ENCODE data around the gene ZNF550. TPM values are rescaled to one million over a fixed set of nuclear protein-coding genes. Genes with fewer than 3 reads are reported as not detected.

Gene ZNF550
- polyA plus RNA-seq, 2 of the 4 experiments (the other 2 are of a cell fraction): 4.7 to 8.7 TPM

GRCh38 chr19:57557659-57558058 is 2.0 kb downstream of the ZNF550 start:
- 87% methylated on average over 5 of the region's 5 CpGs for WGBS (ENCODE audit: missing lambda C conversion rate)
- no peak for ATAC-seq
- FAIRE-seq: no peak
- Histone ChIP-seq H3K4me3 (no peak overlapping the region), H3K9me3 (peaks cover 91% of the 10 kb centered on the region), H3K4me2 (no peak overlapping the region), H3K4me1 (no peaks in the 10 kb centered on the region), H3K27ac (no peak overlapping the region)
- ChIA-PET CTCF (interaction anchor here (1.3 kb wide), 1 partner anchor 64 kb away, joined by 4 read pairs; no protein-coding TSS in a partner anchor), POLR2A (no interaction called here)
- DNase-seq (ENCODE audit: low read depth in 1 of 2, low spot score in 1 of 2): no peak
- no peak for TF ChIP-seq POLR2A (IDR thresholded peaks at IDR 0.05; ENCODE audit: low read length)
- no peak for TF ChIP-seq ZNF302 (CRISPR knock-in tag; IDR thresholded peaks at IDR 0.05)
- TF ChIP-seq TFCP2L1 (CRISPR knock-in tag; IDR thresholded peaks at IDR 0.05): no peak
- TF ChIP-seq ZSCAN20 (CRISPR knock-in tag; IDR thresholded peaks at IDR 0.05): no peak
- no peak for TF ChIP-seq SMC3 (IDR thresholded peaks at IDR 0.05)
- TF ChIP-seq JUNB (IDR thresholded peaks at IDR 0.05): no peak
- TF ChIP-seq, protein P1, sequence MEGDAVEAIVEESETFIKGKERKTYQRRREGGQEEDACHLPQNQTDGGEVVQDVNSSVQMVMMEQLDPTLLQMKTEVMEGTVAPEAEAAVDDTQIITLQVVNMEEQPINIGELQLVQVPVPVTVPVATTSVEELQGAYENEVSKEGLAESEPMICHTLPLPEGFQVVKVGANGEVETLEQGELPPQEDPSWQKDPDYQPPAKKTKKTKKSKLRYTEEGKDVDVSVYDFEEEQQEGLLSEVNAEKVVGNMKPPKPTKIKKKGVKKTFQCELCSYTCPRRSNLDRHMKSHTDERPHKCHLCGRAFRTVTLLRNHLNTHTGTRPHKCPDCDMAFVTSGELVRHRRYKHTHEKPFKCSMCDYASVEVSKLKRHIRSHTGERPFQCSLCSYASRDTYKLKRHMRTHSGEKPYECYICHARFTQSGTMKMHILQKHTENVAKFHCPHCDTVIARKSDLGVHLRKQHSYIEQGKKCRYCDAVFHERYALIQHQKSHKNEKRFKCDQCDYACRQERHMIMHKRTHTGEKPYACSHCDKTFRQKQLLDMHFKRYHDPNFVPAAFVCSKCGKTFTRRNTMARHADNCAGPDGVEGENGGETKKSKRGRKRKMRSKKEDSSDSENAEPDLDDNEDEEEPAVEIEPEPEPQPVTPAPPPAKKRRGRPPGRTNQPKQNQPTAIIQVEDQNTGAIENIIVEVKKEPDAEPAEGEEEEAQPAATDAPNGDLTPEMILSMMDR (IDR thresholded peaks at IDR 0.05): no peak
- no peak for TF ChIP-seq ESRRA (IDR thresholded peaks at IDR 0.05; ENCODE audit: borderline replicate concordance, low read length)
- no peak for TF ChIP-seq NPAS2 (CRISPR knock-in tag; IDR thresholded peaks at IDR 0.05; ENCODE audit: borderline replicate concordance)

DNA sequence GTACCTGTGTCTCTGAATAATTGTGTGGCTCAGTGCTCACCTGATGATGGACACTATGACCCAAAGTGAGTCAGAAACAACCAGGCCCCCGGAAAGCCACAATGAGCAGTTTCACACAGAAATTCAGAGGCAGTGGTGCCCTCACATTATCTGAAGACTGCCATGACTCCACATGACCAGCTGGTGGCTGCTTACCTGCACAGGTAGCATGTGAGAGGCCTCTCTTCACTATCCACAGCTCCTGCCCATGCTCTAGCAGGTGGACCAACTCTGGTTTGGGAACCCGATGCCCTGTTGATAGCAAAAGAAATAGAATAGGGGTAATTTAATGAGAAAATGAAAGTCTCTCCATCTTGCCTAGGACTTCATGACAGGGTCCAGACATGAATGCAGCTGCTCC is 7.2 kb downstream of the ZNF550 start:
- FAIRE-seq (no peak), ATAC-seq (no peak)

GRCh38 chr19:57546513-57546912 is 13.2 kb downstream of the ZNF550 start:
- H3K4me3 ChIP-seq: no peak overlapping the region
- ATAC-seq (no peak), DNase-seq (ENCODE audit: low read depth in 1 of 2, low spot score in 1 of 2) (no peak), FAIRE-seq (no peak)
- H3K27ac ChIP-seq: no peak overlapping the region
- POLR2A ChIA-PET: no interaction called here
- no peak overlapping the region for H3K4me2 ChIP-seq
- CTCF ChIA-PET: no interaction called here
- 87% methylated on average over 1 of the region's 1 CpG for WGBS (ENCODE audit: missing lambda C conversion rate)
- TF ChIP-seq ESRRA (IDR thresholded peaks at IDR 0.05; ENCODE audit: borderline replicate concordance, low read length) (no peak), FOXS1 (CRISPR knock-in tag; IDR thresholded peaks at IDR 0.05) (no peak), PHF8 (IDR thresholded peaks at IDR 0.05; ENCODE audit: borderline replicate concordance, low read depth) (no peak)
- no peaks in the 10 kb centered on the region for H3K4me1 ChIP-seq
- peaks cover 96% of the 10 kb centered on the region for H3K9me3 ChIP-seq

More for the DNA sequence above, 7.2 kb downstream of the ZNF550 start:
- no peak for DNase-seq (ENCODE audit: low read depth in 1 of 2, low spot score in 1 of 2)
- WGBS (ENCODE audit: missing lambda C conversion rate): 95% methylated on average over 2 of the region's 2 CpGs
- Histone ChIP-seq H3K27ac (no peak overlapping the region), H3K4me1 (no peaks in the 10 kb centered on the region), H3K4me2 (no peak overlapping the region), H3K9me3 (peaks cover 94% of the 10 kb centered on the region), H3K4me3 (no peak overlapping the region)
- TF ChIP-seq MAZ (IDR thresholded peaks at IDR 0.05; ENCODE audit: borderline replicate concordance, low read depth, low read length): no peak
- no peak for TF ChIP-seq PHF8 (IDR thresholded peaks at IDR 0.05; ENCODE audit: borderline replicate concordance, low read depth)
- POLR2A ChIA-PET: no interaction called here
- CTCF ChIA-PET: no interaction called here

GRCh38 chr19:57537953-57538547 is 21.6 kb downstream of the ZNF550 start:
- FAIRE-seq (no peak), ATAC-seq (no peak), DNase-seq (ENCODE audit: low read depth in 1 of 2, low spot score in 1 of 2) (no peak)
- peaks cover 95% of the 10 kb centered on the region for H3K9me3 ChIP-seq
- H3K4me3 ChIP-seq: no peak overlapping the region
- TF ChIP-seq HES2 (IDR thresholded peaks at IDR 0.05) (no peak), CHD2 (IDR thresholded peaks at IDR 0.05; ENCODE audit: low read length, partially characterized antibody) (no peak), GATA3 (IDR thresholded peaks at IDR 0.05; ENCODE audit: borderline replicate concordance) (no peak), SREBF2 (IDR thresholded peaks at IDR 0.05) (no peak), KDM1A (IDR thresholded peaks at IDR 0.05; ENCODE audit: low read depth) (no peak)
- TF ChIP-seq, protein P1 (IDR thresholded peaks at IDR 0.05): no peak
- WGBS (ENCODE audit: missing lambda C conversion rate): 67% methylated on average over 7 of the region's 7 CpGs
- ChIA-PET POLR2A (interaction anchor here (0.5 kb wide), 1 partner anchor 946 kb away, joined by 3 read pairs; no protein-coding TSS in a partner anchor), CTCF (interaction anchor here (0.6 kb wide), 1 partner anchor 607 kb away, joined by 4 read pairs; no protein-coding TSS in a partner anchor)
- H3K27ac ChIP-seq: no peak overlapping the region
- no peaks in the 10 kb centered on the region for H3K4me1 ChIP-seq
- no peak overlapping the region for H3K4me2 ChIP-seq

All from A549 (cell line).